HT1080 (cell line): ENCODE measurements around the gene DAG1. TPM values are rescaled to one million over a fixed set of nuclear protein-coding genes. Genes with fewer than 3 reads are reported as not detected.
A peak's percentile ranks its signal among the peaks of the same experiment; 100 is the strongest.

ENCODE experiments used
- DNase-seq: peaks from one replicate; pipeline ENCODE4 v3.0.0-alpha.2; 2015; ENCODE audit warnings: low read depth
- total RNA-seq: library from RNA; depleted of rRNA; stranded (reverse); fragments of >200 nt; shearing (Covaris generic); gene quantifications from 2 replicates; pipeline ENCODE4 v1.2.3, GENCODE V29; 2014

Gene DAG1
- total RNA-seq, 1 experiment from 2014 or later = 48.1 TPM

DNA sequence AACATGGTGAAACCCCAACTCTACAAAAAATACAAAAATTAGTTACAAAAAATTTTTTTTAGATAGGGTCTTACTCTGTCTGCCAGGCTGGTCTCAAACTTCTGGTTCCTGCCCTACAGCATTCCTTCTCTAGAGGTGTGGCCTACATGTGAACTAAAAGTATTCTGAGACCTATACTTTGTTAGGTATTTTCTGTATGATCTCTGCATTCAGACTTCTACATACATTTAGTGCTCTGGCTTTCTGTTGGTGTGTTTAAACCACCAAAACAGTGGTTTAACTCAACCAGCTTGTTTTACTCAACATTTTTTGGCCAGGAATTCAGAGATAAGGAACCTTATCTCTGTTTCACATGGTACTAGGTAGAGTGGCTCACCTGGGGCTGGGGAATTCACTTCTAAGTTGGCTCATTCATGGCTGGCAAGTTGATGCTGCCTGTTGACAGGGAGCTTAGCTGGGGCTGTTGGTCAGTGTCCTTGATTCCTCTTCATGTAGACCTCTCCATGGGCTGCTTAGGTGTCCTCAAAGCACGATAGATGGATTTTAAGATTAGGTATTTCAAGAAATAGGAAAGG lies 42.8 kb downstream of the DAG1 start:
- DNase-seq = no peak

DNA sequence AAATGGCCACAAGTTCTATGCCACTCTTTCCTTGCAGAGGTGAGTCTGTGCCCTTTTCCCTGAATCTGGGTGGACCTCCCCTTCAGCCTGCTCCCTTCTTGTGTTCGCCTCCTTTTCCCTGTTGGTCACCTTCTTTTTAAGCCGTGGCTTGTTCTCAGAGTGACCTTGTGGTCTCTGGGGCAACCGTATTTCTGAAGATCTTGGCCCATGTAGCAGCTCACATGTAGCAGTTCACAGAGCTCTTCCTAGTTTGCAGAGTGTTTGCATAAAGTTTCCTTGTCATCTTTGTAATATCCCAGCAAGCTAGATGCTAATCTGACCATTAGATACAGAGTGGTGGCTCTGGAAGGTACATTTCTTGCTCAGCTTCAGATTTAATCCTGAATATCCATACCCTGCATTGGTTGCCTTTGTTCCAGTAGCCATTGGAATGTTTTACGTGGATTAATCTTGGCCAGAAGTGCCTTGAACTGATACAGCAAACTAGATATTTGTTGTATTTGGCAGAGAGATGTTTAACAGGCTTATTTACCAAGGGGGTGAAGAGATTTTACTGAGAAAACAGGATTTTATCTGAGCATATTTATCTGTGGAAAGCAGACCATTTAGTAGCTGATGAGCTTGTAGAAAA lies 43.5 kb downstream of the DAG1 start:
- no peak for DNase-seq

DNA sequence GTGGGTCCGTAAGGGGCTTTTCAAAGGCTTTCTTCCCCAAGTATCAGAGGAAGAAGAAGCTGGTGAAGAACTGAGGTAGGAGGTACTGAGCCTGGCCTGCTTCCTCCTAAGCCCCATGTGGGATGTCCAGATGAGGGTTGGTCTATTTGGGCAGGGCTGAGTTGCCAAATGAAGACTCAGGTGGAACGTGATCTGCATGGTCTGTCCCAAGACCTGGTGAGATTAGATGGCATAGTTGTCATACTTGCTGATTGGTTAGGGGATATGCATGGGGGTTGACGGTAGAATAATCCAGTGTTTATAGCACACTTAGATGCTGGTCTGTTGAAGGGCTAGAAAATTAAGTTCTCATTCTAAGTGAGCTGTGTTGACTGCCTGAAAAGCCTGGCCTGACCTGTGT lies 47.9 kb downstream of the DAG1 start:
- DNase-seq = no peak

DNA sequence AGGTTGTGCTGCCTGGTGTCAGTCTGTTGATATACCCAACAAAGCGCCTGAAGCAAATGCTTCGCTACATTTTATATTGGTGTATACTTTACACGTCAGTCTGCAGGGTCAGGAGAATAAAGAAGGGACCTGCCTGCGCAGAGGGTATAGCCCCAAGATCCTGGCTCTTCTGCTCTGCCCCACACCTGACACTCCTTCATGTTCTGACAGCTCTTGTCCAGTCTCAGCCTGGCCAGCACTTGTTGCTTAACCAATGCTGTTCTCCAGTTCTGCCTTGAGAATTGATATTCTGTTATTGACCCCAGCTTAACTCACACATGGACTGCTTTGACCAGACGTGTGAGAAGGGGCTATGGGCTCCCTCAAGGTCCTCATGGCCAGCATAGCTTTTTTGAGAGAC lies 48.4 kb downstream of the DAG1 start:
- no peak for DNase-seq

DNA sequence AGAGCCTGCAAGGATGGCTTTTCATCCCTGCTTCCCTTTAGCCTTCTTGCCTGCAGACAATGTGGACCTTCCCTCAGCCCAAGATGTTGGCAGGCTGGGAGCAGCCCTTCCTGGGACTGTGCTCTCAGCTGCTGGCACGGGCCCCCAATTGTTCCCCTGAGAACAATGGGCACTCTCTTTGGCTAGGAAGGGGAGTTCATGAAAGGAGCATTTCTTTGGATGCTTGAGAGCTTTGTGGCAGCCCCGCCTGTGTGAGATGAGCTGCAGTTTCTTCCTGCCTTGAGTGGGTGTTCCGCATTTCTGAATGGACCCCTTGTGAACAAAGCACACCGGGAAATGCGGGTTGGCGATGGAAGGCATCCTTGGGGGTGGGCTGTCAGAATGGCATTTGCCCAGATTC lies 49.2 kb downstream of the DAG1 start:
- peak; percentile 55 for DNase-seq

DNA sequence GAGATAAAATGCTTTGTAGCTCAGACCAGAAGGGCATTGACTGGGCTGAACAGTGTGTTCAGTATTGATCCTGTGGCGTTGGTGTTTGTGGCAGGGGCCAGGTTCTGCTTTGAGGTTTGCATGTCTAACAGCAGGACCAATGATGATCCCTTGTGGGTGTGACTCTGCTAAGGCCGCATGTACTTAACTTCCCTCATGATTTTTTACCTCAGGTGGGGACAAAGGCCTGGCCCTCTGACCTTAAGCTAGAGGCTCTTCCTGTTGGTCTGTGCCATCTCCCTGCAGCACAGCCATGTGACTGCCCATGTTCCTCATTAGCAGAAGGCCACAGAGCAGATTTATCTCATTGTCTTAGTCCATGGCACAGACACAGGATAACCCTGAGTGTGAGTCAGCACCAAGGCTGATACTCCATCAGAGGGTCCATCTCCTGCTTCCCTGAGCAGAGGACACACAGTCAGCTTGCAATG lies 49.9 kb downstream of the DAG1 start:
- peak; percentile 16 for DNase-seq

DNA sequence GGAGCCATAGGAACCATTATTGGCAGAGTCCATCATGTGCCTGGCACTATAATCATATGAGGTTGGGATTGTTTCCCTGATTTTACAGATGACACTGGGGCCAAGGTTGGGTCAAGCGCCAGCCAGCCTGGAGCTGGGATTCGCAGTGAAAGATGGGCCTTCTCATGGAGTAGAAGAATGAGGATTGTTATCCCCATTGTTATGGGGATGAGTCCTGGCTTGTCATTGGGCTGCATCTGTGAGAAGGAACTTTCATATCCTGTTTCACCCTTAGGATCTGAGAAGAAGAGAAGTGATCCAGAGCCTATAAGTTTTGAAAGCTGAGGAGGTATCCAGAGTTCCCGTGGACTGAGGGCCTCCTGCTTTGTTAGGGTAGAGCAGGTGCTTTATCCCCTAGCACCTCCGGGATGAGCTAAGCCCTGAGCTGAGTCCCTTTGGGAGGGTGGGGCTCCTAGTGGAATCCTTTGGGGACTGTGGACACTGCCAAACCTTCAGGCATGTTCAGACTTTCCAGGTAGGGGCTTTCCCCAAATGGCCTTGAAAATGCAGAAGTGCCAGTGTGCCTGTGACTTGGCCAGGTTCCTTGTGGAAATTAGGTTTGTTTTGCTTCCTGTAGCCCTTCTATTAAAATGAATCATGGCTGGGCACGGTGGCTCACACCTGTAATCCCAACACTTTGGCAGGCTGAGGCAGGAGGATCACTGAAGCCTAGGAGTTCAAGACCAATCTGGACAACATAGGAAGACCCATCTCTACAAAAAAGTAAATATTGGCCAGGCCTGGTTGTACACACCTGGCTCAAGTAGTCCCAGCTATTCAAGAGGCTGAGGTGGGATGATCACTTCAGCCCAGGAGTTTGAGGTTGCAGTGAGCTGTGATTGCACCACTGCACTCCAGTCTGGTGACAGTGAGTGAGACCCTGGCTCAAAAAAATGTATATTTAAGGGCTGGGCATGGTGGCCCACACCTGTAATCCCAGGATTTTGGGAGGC lies 54.0 kb downstream of the DAG1 start:
- no peak for DNase-seq

DNA sequence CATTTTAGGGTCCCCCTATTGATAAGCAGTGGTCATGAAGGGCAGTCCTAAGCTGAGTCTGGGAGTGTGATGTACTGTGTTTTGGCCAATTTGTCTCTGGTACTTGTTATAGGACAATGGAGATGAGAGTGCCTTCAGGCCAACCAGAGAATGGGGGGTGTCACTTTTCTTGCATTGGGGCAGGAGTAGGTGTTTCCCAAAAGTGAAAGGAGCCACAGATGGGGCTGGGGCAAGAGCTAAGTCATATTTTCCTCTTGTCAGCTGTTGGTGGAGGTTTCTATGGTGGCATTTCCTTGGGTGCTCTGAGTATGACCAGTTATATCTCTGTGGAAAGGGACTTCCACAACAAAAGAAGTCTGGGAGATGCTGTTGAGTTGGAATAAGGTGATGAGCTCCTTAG lies 59.5 kb downstream of the DAG1 start:
- DNase-seq = no peak

DNA sequence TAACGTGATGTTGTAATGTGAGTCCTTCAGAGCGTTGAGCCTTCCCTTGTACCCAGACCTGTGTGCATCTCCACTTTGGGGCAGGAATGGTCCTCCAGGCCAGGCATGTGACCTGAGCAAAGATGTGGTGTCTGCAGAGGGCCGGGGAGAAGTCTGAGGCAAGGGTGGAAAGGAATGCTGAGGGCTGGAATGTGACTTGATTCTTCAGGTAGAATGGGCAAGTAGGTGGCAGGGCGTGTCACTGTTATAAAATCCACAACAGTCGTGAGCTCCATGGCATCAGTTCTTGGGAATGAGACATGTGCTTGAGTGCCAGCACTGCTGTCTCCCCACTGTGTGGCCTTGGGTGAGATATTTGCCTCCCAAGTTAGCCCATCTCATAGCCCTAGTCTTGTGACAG lies 60.2 kb downstream of the DAG1 start:
- DNase-seq = no peak

DNA sequence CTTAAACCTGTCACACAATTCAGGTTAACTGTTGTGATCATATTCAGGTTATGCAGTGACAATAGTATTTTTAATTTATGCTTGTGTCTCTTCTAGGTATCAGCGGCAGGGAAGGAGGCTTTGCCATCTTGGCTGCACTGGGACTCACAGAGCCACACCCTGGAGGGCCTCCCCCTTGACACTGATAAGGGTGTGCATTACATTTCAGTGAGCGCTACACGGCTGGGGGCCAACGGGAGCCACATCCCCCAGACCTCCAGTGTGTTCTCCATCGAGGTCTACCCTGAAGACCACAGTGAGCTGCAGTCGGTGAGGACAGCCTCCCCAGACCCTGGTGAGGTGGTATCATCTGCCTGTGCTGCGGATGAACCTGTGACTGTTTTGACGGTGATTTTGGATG lies 60.6 kb downstream of the DAG1 start:
- DNase-seq = no peak

DNA sequence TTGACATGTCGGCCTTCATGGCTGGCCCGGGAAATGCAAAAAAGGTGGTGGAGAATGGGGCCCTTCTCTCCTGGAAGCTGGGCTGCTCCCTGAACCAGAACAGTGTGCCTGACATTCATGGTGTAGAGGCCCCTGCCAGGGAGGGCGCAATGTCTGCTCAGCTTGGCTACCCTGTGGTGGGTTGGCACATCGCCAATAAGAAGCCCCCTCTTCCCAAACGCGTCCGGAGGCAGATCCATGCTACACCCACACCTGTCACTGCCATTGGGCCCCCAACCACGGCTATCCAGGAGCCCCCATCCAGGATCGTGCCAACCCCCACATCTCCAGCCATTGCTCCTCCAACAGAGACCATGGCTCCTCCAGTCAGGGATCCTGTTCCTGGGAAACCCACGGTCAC lies 61.2 kb downstream of the DAG1 start:
- no peak for DNase-seq

DNA sequence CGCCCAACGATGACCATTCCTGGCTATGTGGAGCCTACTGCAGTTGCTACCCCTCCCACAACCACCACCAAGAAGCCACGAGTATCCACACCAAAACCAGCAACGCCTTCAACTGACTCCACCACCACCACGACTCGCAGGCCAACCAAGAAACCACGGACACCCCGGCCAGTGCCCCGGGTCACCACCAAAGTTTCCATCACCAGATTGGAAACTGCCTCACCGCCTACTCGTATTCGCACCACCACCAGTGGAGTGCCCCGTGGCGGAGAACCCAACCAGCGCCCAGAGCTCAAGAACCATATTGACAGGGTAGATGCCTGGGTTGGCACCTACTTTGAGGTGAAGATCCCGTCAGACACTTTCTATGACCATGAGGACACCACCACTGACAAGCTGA lies 61.6 kb downstream of the DAG1 start:
- no peak for DNase-seq

DNA sequence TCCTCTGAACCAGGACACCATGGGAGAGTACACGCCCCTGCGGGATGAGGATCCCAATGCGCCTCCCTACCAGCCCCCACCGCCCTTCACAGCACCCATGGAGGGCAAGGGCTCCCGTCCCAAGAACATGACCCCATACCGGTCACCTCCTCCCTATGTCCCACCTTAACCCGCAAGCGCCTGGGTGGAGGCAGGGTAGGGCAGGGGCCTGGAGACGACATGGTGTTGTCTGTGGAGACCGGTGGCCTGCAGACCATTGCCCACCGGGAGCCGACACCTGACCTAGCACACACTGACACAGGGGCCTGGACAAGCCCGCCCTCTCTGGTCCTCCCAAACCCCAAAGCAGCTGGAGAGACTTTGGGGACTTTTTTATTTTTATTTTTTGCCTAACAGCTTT lies 63.0 kb downstream of the DAG1 start:
- DNase-seq = no peak

DNA sequence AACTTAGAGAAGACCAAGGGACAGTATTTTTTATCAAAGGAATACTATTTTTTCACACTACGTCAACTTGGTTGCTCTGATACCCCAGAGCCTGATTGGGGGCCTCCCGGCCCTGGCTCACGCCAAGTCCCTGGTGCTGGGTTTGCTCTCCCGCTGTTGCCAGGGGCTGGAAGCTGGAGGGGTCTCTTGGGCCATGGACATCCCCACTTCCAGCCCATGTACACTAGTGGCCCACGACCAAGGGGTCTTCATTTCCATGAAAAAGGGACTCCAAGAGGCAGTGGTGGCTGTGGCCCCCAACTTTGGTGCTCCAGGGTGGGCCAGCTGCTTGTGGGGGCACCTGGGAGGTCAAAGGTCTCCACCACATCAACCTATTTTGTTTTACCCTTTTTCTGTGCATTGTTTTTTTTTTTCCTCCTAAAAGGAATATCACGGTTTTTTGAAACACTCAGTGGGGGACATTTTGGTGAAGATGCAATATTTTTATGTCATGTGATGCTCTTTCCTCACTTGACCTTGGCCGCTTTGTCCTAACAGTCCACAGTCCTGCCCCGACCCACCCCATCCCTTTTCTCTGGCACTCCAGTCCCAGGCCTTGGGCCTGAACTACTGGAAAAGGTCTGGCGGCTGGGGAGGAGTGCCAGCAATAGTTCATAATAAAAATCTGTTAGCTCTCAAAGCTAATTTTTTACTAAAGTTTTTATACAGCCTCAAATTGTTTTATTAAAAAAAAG lies 63.9 kb downstream of the DAG1 start:
- DNase-seq = no peak

DNA sequence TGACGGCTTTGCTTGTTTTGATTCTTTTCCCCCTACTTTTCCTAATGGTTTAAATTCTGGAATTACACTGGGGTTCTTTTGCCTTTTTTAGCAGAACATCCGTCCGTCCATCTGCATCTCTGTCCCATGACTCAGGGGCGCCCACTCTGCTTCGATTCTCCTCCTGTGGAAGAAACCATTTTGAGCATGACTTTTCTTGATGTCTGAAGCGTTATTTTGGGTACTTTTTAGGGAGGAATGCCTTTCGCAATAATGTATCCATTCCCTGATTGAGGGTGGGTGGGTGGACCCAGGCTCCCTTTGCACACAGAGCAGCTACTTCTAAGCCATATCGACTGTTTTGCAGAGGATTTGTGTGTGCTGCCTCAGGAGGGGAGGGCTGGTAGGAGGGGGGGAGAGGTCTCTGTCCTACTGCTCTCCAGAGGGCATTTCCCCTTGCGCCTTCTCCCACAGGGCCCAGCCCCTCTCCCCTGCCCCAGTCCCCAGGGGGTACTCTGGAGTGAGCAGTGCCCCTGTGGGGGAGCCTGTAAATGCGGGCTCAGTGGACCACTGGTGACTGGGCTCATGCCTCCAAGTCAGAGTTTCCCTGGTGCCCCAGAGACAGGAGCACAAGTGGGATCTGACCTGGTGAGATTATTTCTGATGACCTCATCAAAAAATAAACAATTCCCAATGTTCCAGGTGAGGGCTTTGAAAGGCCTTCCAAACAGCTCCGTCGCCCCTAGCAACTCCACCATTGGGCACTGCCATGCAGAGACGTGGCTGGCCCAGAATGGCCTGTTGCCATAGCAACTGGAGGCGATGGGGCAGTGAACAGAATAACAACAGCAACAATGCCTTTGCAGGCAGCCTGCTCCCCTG lies 64.7 kb downstream of the DAG1 start:
- peak; percentile 21 for DNase-seq

DNA sequence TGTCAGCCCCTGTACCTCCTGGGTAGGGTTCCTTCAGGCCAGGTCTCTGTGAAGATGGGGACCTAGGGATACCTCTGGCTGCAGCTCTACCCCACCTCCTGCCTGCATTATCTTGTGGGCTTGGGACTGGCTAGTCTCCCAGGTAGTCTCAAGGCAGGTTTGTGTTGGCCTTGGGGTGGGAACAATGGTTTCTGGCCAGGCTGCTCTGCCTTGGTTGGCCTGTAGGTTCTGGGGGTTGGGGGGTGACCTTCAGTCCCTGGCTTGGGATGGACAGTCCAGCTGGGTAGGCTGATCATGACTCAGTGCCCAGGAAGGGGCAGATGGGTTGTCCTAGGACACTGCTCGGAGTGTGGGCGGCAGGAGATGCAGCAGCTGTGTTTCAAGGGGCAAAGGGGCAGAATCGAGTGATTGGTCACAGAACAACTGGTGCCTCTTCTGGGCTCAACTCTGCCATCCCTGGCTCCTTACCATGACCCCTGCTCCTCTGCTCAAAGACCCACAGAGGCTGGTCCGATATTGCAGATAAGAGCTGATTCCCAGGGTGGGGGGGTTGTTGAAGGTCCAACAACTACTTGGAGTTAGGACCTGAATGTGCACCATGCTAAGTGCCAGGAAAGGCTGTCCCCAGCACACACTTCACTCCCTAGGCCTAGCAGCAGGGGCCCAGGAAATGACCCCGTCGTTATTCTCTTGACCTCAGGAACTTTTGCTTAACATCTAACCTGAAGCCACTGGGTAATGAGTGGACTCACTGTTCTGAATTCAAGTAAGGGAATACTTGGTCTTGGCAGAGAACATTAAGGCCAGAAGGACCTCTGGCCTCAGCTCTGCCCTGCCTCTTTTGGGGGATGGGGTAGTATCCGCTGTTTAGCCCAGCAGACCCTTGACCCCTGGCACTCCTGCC lies 66.2 kb downstream of the DAG1 start:
- no peak for DNase-seq

DNA sequence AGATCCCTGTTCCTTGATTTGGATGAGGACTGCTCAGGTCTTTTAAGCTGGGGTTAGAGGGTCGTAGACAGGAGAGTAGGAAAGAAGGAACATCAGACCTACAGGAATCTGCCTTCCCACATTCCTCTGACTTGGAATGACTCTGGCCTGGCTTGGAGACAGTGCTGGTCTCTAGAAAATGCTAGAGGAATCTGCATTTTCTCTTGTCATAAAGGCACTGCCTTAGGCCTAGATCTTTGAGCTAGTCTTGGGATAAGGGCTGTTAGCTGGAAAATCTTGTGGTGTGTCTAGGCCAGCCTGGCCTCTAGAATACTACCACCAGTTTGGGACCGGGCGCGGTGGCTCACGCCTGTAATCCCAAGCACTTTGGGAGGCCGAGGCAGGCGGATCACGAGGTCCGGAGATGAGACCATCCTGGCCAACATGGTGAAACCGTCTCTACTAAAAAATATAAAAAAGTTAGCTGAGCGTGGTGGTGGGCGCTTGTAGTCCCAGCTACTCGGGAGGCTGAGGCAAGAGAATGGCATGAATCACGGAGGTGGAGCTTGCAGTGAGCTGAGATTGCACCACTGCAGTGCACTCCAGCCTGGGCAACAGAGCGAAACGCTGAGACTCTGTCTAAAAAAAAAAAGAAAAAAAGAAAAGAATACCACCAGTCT lies 66.9 kb downstream of the DAG1 start:
- DNase-seq = no peak

DNA sequence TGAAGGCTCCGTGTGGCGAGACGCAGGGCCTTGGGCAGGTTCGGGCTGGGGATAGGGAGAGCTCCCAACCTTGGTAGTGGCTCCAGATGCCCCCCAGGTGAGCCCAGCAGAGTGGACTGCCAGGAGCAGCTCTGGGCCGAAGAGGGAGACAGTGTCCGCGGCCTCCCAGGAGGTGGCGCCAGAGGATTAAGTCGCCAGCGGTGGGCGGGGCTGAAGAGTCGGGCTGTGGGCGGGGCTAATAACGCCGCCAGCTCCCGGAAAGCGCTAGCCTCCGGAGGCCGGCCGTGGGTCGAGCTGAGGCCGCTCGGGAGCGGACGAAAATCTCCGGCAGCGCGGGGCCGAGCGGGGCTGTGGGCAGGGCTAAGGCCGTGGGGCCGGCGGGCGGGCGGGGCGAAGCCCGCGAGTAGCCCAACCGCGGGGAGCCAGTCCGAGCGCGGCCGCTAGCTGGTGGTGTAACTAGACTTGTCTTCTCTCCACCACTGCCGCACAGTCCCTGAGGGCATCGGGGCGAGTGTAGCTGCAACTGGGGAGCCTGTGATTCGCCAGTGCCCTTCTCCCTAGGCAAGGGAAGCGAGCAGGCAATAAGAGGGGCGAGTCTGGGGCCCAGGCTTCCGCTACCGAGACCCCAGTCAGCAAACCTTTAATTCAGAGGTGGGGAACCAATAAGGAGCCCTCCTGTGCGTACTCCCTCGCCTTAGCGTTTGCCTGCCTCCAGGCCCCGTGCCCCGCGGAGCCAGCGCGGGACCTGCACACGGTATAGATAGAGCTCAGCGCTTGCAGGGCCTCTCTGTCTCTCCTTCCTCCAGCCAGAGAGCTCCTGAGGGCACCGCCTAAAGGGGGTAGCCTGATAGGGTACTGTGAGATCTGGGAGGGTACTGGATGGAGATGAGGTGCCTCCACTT lies 69.8 kb downstream of the DAG1 start:
- peak; percentile 90 for DNase-seq
